K562 (cell line): ENCODE results near the gene PIGK.

Experiments
- BDP1 ChIP-seq: IDR thresholded peaks from 3 replicates; pipeline ENCODE4 v1.6.1; 2011; ENCODE audit not compliant: insufficient read length, insufficient read depth
- CEBPB ChIP-seq: fragments of 450-650 bp; IDR thresholded peaks from 2 replicates; pipeline ENCODE4 v1.6.1; 2016; ENCODE audit warnings: missing genetic modification characterization, missing compliant biosample characterization
- NRF1 ChIP-seq, 2 experiments: fragments of 450-650 bp; IDR thresholded peaks in 1 of 2; conservative IDR thresholded peaks in 1 of 2; 2 replicates each; pipeline ENCODE4 v1.6.1; 2014; ENCODE audit warnings: mild to moderate bottlenecking in 2 of 2
- PHF8 ChIP-seq: fragments of 200-600 bp; sonication (generic); IDR thresholded peaks from 2 replicates; pipeline ENCODE4 v1.6.1; 2012; ENCODE audit warnings: mixed run types, mild to moderate bottlenecking, inconsistent platforms, low read length, moderate library complexity, borderline replicate concordance
- POLR2A ChIP-seq: fragments of 450-650 bp; conservative IDR thresholded peaks from 2 replicates; pipeline ENCODE4 v1.6.1; 2016
- SP2 ChIP-seq: IDR thresholded peaks from 2 replicates; pipeline ENCODE4 v1.6.1; 2011; ENCODE audit warnings: mild to moderate bottlenecking, low read depth, low read length, moderate library complexity; ENCODE audit not compliant: poor library complexity, severe bottlenecking; ENCODE audit errors: extremely low read depth
- TAF1 ChIP-seq: IDR thresholded peaks from 2 replicates; pipeline ENCODE4 v1.6.1; 2011; ENCODE audit warnings: mild to moderate bottlenecking, low read length, moderate library complexity; ENCODE audit not compliant: insufficient read depth, control insufficient read depth, severe bottlenecking; ENCODE audit errors: extremely low read depth
- ZBTB17 ChIP-seq: fragments of 450-650 bp; formaldehyde crosslinking; IDR thresholded peaks from 2 replicates; pipeline ENCODE4 v1.4.0; 2020; ENCODE audit warnings: mild to moderate bottlenecking
- ZNF668 ChIP-seq: fragments of 250-450 bp; sonication (Bioruptor Pico); IDR thresholded peaks from 2 replicates; pipeline ENCODE4 v1.8.0; 2022; ENCODE audit warnings: mild to moderate bottlenecking, inconsistent platforms
- ZNF785 ChIP-seq: fragments of 250-450 bp; sonication (Bioruptor Pico); IDR thresholded peaks from 2 replicates; pipeline ENCODE4 v1.4.0; 2020; ENCODE audit warnings: mild to moderate bottlenecking
- TF ChIP-seq, protein P1 (sequence below), 3 experiments: IDR thresholded peaks in 2 of 3; conservative IDR thresholded peaks in 1 of 3; 2 replicates each; pipeline ENCODE4 v1.5.1; 2011 to 2012; ENCODE audit warnings: low read length in 3 of 3, mild to moderate bottlenecking in 3 of 3, control low read depth in 2 of 3, improper control_type of control experiment in 1 of 3, inconsistent platforms in 1 of 3, low read depth in 1 of 3, mixed read lengths in 1 of 3, moderate library complexity in 1 of 3; ENCODE audit not compliant: insufficient read depth in 2 of 3
- TF ChIP-seq, protein P2 (sequence below): sonication (generic); formaldehyde crosslinking; IDR thresholded peaks from 2 replicates; pipeline ENCODE4 v1.8.1; 2022; ENCODE audit warnings: missing genetic modification reagents
- TF ChIP-seq, protein P3 (sequence below): sonication (generic); formaldehyde crosslinking; IDR thresholded peaks from 2 replicates; pipeline ENCODE4 v1.8.1; 2023; ENCODE audit warnings: mild to moderate bottlenecking, missing genetic modification reagents
- TF ChIP-seq, protein P4 (sequence below), 2 experiments: fragments of 450-650 bp; formaldehyde crosslinking in 1 of 2; IDR thresholded peaks; 2 replicates each; pipeline versions ENCODE4 v1.4.0 to v1.6.1; 2014 to 2020; ENCODE audit warnings: mild to moderate bottlenecking in 2 of 2, borderline replicate concordance in 1 of 2, low read depth in 1 of 2

DNA sequence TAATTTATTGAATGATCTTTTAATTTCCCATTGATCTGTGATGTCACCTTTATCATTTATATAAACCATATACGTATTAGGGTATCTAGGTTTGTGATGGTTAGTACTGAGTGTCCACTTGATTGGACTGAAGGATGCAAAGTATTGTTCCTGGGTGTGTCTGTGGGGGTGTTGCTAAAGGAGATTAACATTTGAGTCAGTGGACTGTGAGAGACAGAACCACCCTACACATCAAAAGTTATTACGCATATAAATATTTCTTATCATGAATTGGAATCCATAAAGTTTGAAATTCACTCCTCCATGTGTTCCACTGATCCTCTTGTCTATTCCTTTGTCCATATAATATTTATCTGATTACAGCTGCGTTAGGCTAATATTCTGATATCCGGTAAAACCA, 100.5 kb downstream of the PIGK start:
- TF ChIP-seq CEBPB (tag) (no peak), PHF8 (no peak), NRF1 (conservative IDR thresholded peaks at IDR 0.05 in 1 of 2, IDR thresholded peaks at IDR 0.05 in 1 of 2) (no peak), ZBTB17 (CRISPR knock-in tag) (no peak), BDP1 (no peak), TAF1 (no peak), ZNF785 (CRISPR knock-in tag) (no peak), POLR2A (no peak), ZNF668 (CRISPR knock-in tag) (no peak), SP2 (no peak)
- TF ChIP-seq, protein P1, sequence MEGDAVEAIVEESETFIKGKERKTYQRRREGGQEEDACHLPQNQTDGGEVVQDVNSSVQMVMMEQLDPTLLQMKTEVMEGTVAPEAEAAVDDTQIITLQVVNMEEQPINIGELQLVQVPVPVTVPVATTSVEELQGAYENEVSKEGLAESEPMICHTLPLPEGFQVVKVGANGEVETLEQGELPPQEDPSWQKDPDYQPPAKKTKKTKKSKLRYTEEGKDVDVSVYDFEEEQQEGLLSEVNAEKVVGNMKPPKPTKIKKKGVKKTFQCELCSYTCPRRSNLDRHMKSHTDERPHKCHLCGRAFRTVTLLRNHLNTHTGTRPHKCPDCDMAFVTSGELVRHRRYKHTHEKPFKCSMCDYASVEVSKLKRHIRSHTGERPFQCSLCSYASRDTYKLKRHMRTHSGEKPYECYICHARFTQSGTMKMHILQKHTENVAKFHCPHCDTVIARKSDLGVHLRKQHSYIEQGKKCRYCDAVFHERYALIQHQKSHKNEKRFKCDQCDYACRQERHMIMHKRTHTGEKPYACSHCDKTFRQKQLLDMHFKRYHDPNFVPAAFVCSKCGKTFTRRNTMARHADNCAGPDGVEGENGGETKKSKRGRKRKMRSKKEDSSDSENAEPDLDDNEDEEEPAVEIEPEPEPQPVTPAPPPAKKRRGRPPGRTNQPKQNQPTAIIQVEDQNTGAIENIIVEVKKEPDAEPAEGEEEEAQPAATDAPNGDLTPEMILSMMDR (IDR thresholded peaks at IDR 0.05 in 2 of 3, conservative IDR thresholded peaks at IDR 0.05 in 1 of 3; ENCODE audit: insufficient read depth in 2 of 3, low read depth in 1 of 3, low read length in 3 of 3), result no peak
- TF ChIP-seq, protein P2, sequence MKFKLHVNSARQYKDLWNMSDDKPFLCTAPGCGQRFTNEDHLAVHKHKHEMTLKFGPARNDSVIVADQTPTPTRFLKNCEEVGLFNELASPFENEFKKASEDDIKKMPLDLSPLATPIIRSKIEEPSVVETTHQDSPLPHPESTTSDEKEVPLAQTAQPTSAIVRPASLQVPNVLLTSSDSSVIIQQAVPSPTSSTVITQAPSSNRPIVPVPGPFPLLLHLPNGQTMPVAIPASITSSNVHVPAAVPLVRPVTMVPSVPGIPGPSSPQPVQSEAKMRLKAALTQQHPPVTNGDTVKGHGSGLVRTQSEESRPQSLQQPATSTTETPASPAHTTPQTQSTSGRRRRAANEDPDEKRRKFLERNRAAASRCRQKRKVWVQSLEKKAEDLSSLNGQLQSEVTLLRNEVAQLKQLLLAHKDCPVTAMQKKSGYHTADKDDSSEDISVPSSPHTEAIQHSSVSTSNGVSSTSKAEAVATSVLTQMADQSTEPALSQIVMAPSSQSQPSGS (CRISPR knock-in tag), result no peak
- TF ChIP-seq, protein P3, sequence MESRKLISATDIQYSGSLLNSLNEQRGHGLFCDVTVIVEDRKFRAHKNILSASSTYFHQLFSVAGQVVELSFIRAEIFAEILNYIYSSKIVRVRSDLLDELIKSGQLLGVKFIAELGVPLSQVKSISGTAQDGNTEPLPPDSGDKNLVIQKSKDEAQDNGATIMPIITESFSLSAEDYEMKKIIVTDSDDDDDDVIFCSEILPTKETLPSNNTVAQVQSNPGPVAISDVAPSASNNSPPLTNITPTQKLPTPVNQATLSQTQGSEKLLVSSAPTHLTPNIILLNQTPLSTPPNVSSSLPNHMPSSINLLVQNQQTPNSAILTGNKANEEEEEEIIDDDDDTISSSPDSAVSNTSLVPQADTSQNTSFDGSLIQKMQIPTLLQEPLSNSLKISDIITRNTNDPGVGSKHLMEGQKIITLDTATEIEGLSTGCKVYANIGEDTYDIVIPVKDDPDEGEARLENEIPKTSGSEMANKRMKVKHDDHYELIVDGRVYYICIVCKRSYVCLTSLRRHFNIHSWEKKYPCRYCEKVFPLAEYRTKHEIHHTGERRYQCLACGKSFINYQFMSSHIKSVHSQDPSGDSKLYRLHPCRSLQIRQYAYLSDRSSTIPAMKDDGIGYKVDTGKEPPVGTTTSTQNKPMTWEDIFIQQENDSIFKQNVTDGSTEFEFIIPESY (CRISPR knock-in tag), result no peak
- TF ChIP-seq, protein P4, sequence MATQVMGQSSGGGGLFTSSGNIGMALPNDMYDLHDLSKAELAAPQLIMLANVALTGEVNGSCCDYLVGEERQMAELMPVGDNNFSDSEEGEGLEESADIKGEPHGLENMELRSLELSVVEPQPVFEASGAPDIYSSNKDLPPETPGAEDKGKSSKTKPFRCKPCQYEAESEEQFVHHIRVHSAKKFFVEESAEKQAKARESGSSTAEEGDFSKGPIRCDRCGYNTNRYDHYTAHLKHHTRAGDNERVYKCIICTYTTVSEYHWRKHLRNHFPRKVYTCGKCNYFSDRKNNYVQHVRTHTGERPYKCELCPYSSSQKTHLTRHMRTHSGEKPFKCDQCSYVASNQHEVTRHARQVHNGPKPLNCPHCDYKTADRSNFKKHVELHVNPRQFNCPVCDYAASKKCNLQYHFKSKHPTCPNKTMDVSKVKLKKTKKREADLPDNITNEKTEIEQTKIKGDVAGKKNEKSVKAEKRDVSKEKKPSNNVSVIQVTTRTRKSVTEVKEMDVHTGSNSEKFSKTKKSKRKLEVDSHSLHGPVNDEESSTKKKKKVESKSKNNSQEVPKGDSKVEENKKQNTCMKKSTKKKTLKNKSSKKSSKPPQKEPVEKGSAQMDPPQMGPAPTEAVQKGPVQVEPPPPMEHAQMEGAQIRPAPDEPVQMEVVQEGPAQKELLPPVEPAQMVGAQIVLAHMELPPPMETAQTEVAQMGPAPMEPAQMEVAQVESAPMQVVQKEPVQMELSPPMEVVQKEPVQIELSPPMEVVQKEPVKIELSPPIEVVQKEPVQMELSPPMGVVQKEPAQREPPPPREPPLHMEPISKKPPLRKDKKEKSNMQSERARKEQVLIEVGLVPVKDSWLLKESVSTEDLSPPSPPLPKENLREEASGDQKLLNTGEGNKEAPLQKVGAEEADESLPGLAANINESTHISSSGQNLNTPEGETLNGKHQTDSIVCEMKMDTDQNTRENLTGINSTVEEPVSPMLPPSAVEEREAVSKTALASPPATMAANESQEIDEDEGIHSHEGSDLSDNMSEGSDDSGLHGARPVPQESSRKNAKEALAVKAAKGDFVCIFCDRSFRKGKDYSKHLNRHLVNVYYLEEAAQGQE (IDR thresholded peaks at IDR 0.05; ENCODE audit: borderline replicate concordance), result no peak
- TF ChIP-seq, protein P4 (CRISPR knock-in tag; IDR thresholded peaks at IDR 0.05; ENCODE audit: low read depth), result no peak
